K562 (cell line): ENCODE measurements around the gene SIRPB1. TPM values are rescaled to one million over a fixed set of nuclear protein-coding genes. Genes with fewer than 3 reads are reported as not detected.

ENCODE experiments used
- ATAC-seq: fragments of 200-7000 bp; cut with Tn5 transposase; 3 replicates; pipeline ENCODE4 v1.9.1; 2020; ENCODE audit warnings: moderate library complexity
- BruUV-seq: library from RNA; stranded (reverse); fragments of 400-500 nt; replicated peaks from 2 replicates; lab custom pipeline; 2021; lab: Mats Ljungman, UMichigan
- CTCF ChIA-PET: fragments of 300-600 bp; formaldehyde crosslinking; extraction: SDS; loops from one replicate; lab custom pipeline; 2021; ENCODE audit warnings: low intra/inter-chr PET ratio; lab: Yijun Ruan, JAX
- POLR2A ChIA-PET: fragments of 300-600, 350-650 bp; sonication (Branson Sonifier 250); formaldehyde crosslinking; extraction: SDS; loops from one replicate; lab custom pipeline; 2021; ENCODE audit warnings: antibody characterized with exemption, inconsistent platforms; lab: Yijun Ruan, JAX
- DNase-seq, 4 experiments: peaks; one replicate each; pipeline versions ENCODE4 v3.0.0 to v3.0.0-alpha.2; 2011 to 2018; ENCODE audit warnings: low spot score in 3 of 4, mixed read lengths in 3 of 4; ENCODE audit errors: extremely low read depth in 1 of 4
- FAIRE-seq: peaks from 2 replicates; lab custom pipeline; 2011; peaks lifted over from hg19 to GRCh38; lab: Jason Lieb, UNC
- H2AFZ ChIP-seq: 2 replicates; pipeline ENCODE4 v1.6.0; 2011; ENCODE audit warnings: low read depth, low read length, control low read depth, inconsistent platforms
- H3K27ac ChIP-seq: fragments of 200-600 bp; 3 replicates; pipeline ENCODE4 v1.8.0; 2011; ENCODE audit warnings: low read depth, mild to moderate bottlenecking, control low read depth, inconsistent platforms, low read length, moderate library complexity, mixed read lengths; ENCODE audit errors: extremely low read depth
- H3K27me3 ChIP-seq, 2 experiments: fragments of 300-600 bp in 1 of 2; 2 replicates in 1 of 2; 3 replicates in 1 of 2; pipeline versions ENCODE4 v1.6.0 to v1.8.0; 2011; ENCODE audit warnings: inconsistent platforms in 2 of 2, low read length in 2 of 2, mild to moderate bottlenecking in 1 of 2, mixed read lengths in 1 of 2, moderate library complexity in 1 of 2; ENCODE audit not compliant: control insufficient read depth in 2 of 2, insufficient read depth in 2 of 2
- H3K36me3 ChIP-seq: fragments of 300-600 bp; 3 replicates; pipeline ENCODE4 v1.8.0; 2011; ENCODE audit warnings: mild to moderate bottlenecking, low read length, inconsistent platforms; ENCODE audit not compliant: control insufficient read depth, insufficient read depth
- H3K4me1 ChIP-seq, 2 experiments: fragments of 200-600 bp in 1 of 2; replicated peaks in 1 of 2; 2 replicates in 1 of 2; 3 replicates in 1 of 2; pipeline versions ENCODE4 v1.5.1 to v1.8.0; 2011; ENCODE audit warnings: inconsistent platforms in 2 of 2, low read length in 2 of 2, mild to moderate bottlenecking in 1 of 2, mixed read lengths in 1 of 2, moderate library complexity in 1 of 2; ENCODE audit not compliant: control insufficient read depth in 2 of 2, insufficient read depth in 2 of 2
- H3K4me2 ChIP-seq: 2 replicates; pipeline ENCODE4 v1.6.1; 2011; ENCODE audit warnings: low read length, control low read depth, inconsistent platforms, mixed read lengths; ENCODE audit not compliant: insufficient read depth
- H3K4me3 ChIP-seq: fragments of 200-600 bp; sonication (generic), shearing (Covaris generic); 2 replicates; pipeline ENCODE4 v1.5.1; 2016; ENCODE audit warnings: control low read depth, inconsistent platforms
- H3K79me2 ChIP-seq: fragments of 200-600 bp; 3 replicates; pipeline ENCODE4 v1.8.0; 2011; ENCODE audit warnings: low read length, inconsistent platforms; ENCODE audit not compliant: control insufficient read depth, insufficient read depth
- H3K9ac ChIP-seq, 2 experiments: 2 replicates each; pipeline versions ENCODE4 v1.6.0 to v1.6.1; 2011; ENCODE audit warnings: low read depth in 2 of 2, low read length in 2 of 2, control low read depth in 1 of 2, inconsistent platforms in 1 of 2, mild to moderate bottlenecking in 1 of 2, mixed read lengths in 1 of 2; ENCODE audit not compliant: insufficient read depth in 1 of 2
- H3K9me1 ChIP-seq: one replicate; pipeline ENCODE4 v1.6.0; 2011; ENCODE audit warnings: inconsistent platforms, mild to moderate bottlenecking, low read length, moderate library complexity; ENCODE audit not compliant: control insufficient read depth, insufficient read depth
- H3K9me3 ChIP-seq: replicated peaks from 2 replicates; pipeline ENCODE4 v1.5.1; 2011; ENCODE audit warnings: low read depth, low read length, inconsistent platforms; ENCODE audit not compliant: control insufficient read depth, insufficient read depth
- H4K20me1 ChIP-seq: replicated peaks from 2 replicates; pipeline ENCODE4 v1.6.1; 2011; ENCODE audit warnings: low read length, inconsistent platforms, mixed read lengths; ENCODE audit not compliant: control insufficient read depth, insufficient read depth
- CBX2 ChIP-seq: fragments of 200-600 bp; sonication (generic); IDR thresholded peaks from one replicate; pipeline ENCODE4 v1.6.1; 2012; ENCODE audit warnings: mild to moderate bottlenecking, low read length, inconsistent platforms; ENCODE audit not compliant: insufficient read depth, poor library complexity, severe bottlenecking
- CTBP1 ChIP-seq: fragments of 450-650 bp; IDR thresholded peaks from 2 replicates; pipeline ENCODE4 v1.6.1; 2016; ENCODE audit warnings: borderline replicate concordance
- EP300 ChIP-seq: IDR thresholded peaks from 2 replicates; pipeline ENCODE4 v1.6.1; 2012; ENCODE audit warnings: low read length, improper control_type of control experiment
- EZH2 ChIP-seq: IDR thresholded peaks from 2 replicates; pipeline ENCODE4 v1.6.1; 2012; ENCODE audit warnings: low read depth, mild to moderate bottlenecking, inconsistent platforms, low read length, borderline replicate concordance
- HMG20A ChIP-seq: fragments of 450-650 bp; formaldehyde crosslinking; conservative IDR thresholded peaks from 2 replicates; pipeline ENCODE4 v1.4.0; 2020; ENCODE audit warnings: mild to moderate bottlenecking, mixed read lengths
- MAFF ChIP-seq: IDR thresholded peaks from 2 replicates; pipeline ENCODE4 v1.6.1; 2012; ENCODE audit warnings: low read length, improper control_type of control experiment
- MAFG ChIP-seq: fragments of 450-650 bp; conservative IDR thresholded peaks from 2 replicates; pipeline ENCODE4 v1.6.1; 2016; ENCODE audit warnings: missing genetic modification characterization, missing compliant biosample characterization
- MYC ChIP-seq, 2 experiments: fragments of 250-450 bp in 1 of 2; sonication (Bioruptor Pico) in 1 of 2; IDR thresholded peaks; 2 replicates each; pipeline versions ENCODE4 v1.5.1 to v1.6.1; 2012 to 2021; ENCODE audit warnings: low read depth in 2 of 2, borderline replicate concordance in 1 of 2, improper control_type of control experiment in 1 of 2, low read length in 1 of 2, mild to moderate bottlenecking in 1 of 2, moderate library complexity in 1 of 2
- NR2C1 ChIP-seq, 2 experiments: fragments of 450-650 bp; IDR thresholded peaks; 2 replicates each; pipeline ENCODE4 v1.6.1; 2017; ENCODE audit warnings: mild to moderate bottlenecking in 2 of 2, antibody characterized with exemption in 1 of 2, inconsistent platforms in 1 of 2, missing compliant biosample characterization in 1 of 2, missing genetic modification characterization in 1 of 2
- POLR3G ChIP-seq: IDR thresholded peaks from 2 replicates; pipeline ENCODE4 v1.6.1; 2011; ENCODE audit not compliant: insufficient read length, insufficient replicate concordance; ENCODE audit errors: extremely low read depth
- PRMT5 ChIP-seq: sonication (generic); formaldehyde crosslinking; IDR thresholded peaks from 2 replicates; pipeline ENCODE4 v1.5.0; 2020; ENCODE audit warnings: missing genetic modification reagents
- THAP12 ChIP-seq: fragments of 250-450 bp; sonication (Bioruptor Pico); IDR thresholded peaks from 2 replicates; pipeline ENCODE4 v1.9.0; 2021; ENCODE audit warnings: mild to moderate bottlenecking, inconsistent platforms
- THAP7 ChIP-seq: fragments of 250-450 bp; sonication (Bioruptor Pico); IDR thresholded peaks from 2 replicates; pipeline ENCODE4 v1.5.0; 2021
- ZBTB1 ChIP-seq: sonication (generic); formaldehyde crosslinking; IDR thresholded peaks from 2 replicates; pipeline ENCODE4 v1.8.1; 2023; ENCODE audit warnings: missing genetic modification reagents, low read depth, mild to moderate bottlenecking, borderline replicate concordance
- ZNF24 ChIP-seq: fragments of 450-650 bp; IDR thresholded peaks from 2 replicates; pipeline ENCODE4 v1.6.1; 2016
- ZNF518B ChIP-seq: fragments of 250-450 bp; sonication (Bioruptor Pico); IDR thresholded peaks from 2 replicates; pipeline ENCODE4 v1.5.0; 2021; ENCODE audit warnings: mild to moderate bottlenecking, moderate library complexity
- WGBS: fragments of 100-300 bp; shearing (Covaris generic); methylation state at CpG from one replicate; pipeline ENCODE4 v1.1.6; 2016; ENCODE audit warnings: low coverage, mixed read lengths; ENCODE audit not compliant: insufficient coverage; ENCODE audit errors: missing lambda C conversion rate; 5-methylcytosine and 5-hydroxymethylcytosine counted together
- in situ Hi-C: fragments of 300-500 bp; cut with MboI; formaldehyde crosslinking; loops from 4 replicates; pipeline ENCODE4 v1.15.0; 2018; ENCODE audit warnings: inconsistent platforms, mixed read lengths
- intact Hi-C: fragments of 100-400 bp; cut with micrococcal nuclease; formaldehyde crosslinking; loops from 2 replicates; pipeline ENCODE4 v1.14.2; 2022
- polyA plus RNA-seq, 8 experiments: library from polyadenylated mRNA; depleted of rRNA in 4 of 8; stranded (reverse) in 5 of 8; unstranded in 3 of 8; fragments of >200 nt; fragmentation: Nextera tagmentation in 2 of 8; fragmentation: Illumina TruSeq in 1 of 8; extraction: Ambion mirVana in 2 of 8; extraction: Trizol in 1 of 8; gene quantifications; 2 replicates each; pipeline versions ENCODE4 v1.2.1 to v1.2.3, GENCODE V29; 2011 to 2014; ENCODE audit warnings: inconsistent platforms in 1 of 8, missing spikeins in 1 of 8
- total RNA-seq, 7 experiments: library from RNA; depleted of rRNA in 6 of 7; stranded (reverse); fragments of >200 nt in 6 of 7; fragmentation: Illumina TruSeq in 2 of 7; extraction: Trizol in 2 of 7; gene quantifications; 2 replicates each; pipeline versions ENCODE4 v1.2.1 to v1.2.3, GENCODE V29; 2011 to 2021; ENCODE audit warnings: low replicate concordance in 1 of 7

SIRPB1 gene
- total and polyA plus RNA-seq, 9 of the 15 experiments (the other 6 are each of a cell fraction or from before 2014, with no cell fraction given), result not detected

- Histone ChIP-seq H3K4me3 (no peak overlapping the region), H3K4me2 (no peak overlapping the region), H3K27me3 (no peaks in the 10 kb centered on the region), H3K79me2 (no peaks in the 10 kb centered on the region), H3K9me3 (no peaks in the 10 kb centered on the region), H3K36me3 (no peaks in the 10 kb centered on the region), H3K4me1 (no peaks in the 10 kb centered on the region), H3K27ac (no peak overlapping the region), H4K20me1 (no peaks in the 10 kb centered on the region)
- no CpG with 5 or more reads among the region's 5 CpGs for WGBS
- ATAC-seq, result no peak
- no peak for FAIRE-seq
- intact Hi-C loops, result no loop called here
- no peak for TF ChIP-seq ZNF24
- no peak for TF ChIP-seq PRMT5 (CRISPR knock-in tag)
- TF ChIP-seq MYC (IDR thresholded peaks at IDR 0.05; ENCODE audit: low read depth, low read length), result no peak
- TF ChIP-seq MYC (CRISPR knock-in tag; IDR thresholded peaks at IDR 0.05; ENCODE audit: borderline replicate concordance, low read depth), result no peak
- TF ChIP-seq THAP12 (CRISPR knock-in tag), result no peak
- no peak for TF ChIP-seq ZBTB1 (CRISPR knock-in tag)
- TF ChIP-seq EZH2, result no peak
- no peak for TF ChIP-seq EP300
- no peak for TF ChIP-seq ZNF518B (CRISPR knock-in tag)
- TF ChIP-seq CTBP1, result no peak
- no peak for TF ChIP-seq THAP7 (CRISPR knock-in tag)
- no peak for TF ChIP-seq MAFG (tag)
- no peak for TF ChIP-seq MAFF
- TF ChIP-seq POLR3G, result no peak
- TF ChIP-seq HMG20A, result no peak
- no peak for TF ChIP-seq NR2C1 (IDR thresholded peaks at IDR 0.05)
- TF ChIP-seq NR2C1 (tag; IDR thresholded peaks at IDR 0.05), result no peak
- TF ChIP-seq CBX2, result no peak
- TF ChIP-seq, all 486 proteins: peak for 0
- no peak for DNase-seq
- H3K9ac ChIP-seq, result no peak overlapping the region
- no TSS peak for BruUV-seq
- in situ Hi-C loops, result no loop called here
- ChIA-PET POLR2A (no interaction called here), CTCF (no interaction called here)
- H2AFZ ChIP-seq, result no peak overlapping the region
- no peaks in the 10 kb centered on the region for H3K9me1 ChIP-seq
These were observed 19.1 kb downstream of the SIRPB1 start for GRCh38 chr20:1600736-1601135.
